ENCODE data around the gene IL13. TPM values are rescaled to one million over a fixed set of nuclear protein-coding genes. Genes with fewer than 3 reads are reported as not detected.

The IL13 gene
- total RNA-seq, 1 experiment from 2014 or later, result not detected

GRCh38 chr5:132692632-132692967 is 34.6 kb downstream of the IL13 start:
- BruUV-seq (replicated peaks), result no TSS peak
- Histone ChIP-seq H3K9me3 (ENCODE audit: control insufficient read depth in 1 of 2, insufficient read depth in 1 of 2, low read depth in 1 of 2, low read length in 2 of 2) (no peaks in the 10 kb centered on the region), H3K27me3 (ENCODE audit: insufficient read depth, low read length) (no peaks in the 10 kb centered on the region), H3K36me3 (ENCODE audit: control insufficient read depth in 1 of 2, insufficient read depth in 2 of 2, low read length in 2 of 2) (no peaks in the 10 kb centered on the region), H3K4me2 (ENCODE audit: low read length) (no peak overlapping the region), H2AFZ (ENCODE audit: low read depth, low read length, poor library complexity, severe bottlenecking) (no peak overlapping the region), H3K27ac (ENCODE audit: low read depth, low read length) (no peak overlapping the region), H3K4me1 (ENCODE audit: control insufficient read depth in 1 of 2, insufficient read depth in 2 of 2, low read length in 2 of 2) (no peaks in the 10 kb centered on the region), H4K20me1 (ENCODE audit: insufficient read depth) (no peaks in the 10 kb centered on the region), H3K79me2 (ENCODE audit: insufficient read depth, low read length) (no peaks in the 10 kb centered on the region), H3K9ac (ENCODE audit: low read length) (no peak overlapping the region), H3K4me3 (replicated peaks in 1 of 2; ENCODE audit: low read depth in 1 of 2, low read length in 2 of 2) (no peak overlapping the region), H3K9me2 (ENCODE audit: insufficient read depth) (no peaks in the 10 kb centered on the region)
- ChIA-PET CTCF (no interaction called here), POLR2A (no interaction called here), RAD21 (ENCODE audit: low non-redundant PET in 1 of 2, low total read pairs in 2 of 2, uncharacterized antibody in 2 of 2, unreplicated experiment in 2 of 2) (no interaction called here)
- ATAC-seq, result no peak
- no peak for DNase-seq (ENCODE audit: low read depth, low spot score)
- TF ChIP-seq RAD21 (IDR thresholded peaks at IDR 0.05; ENCODE audit: low read depth), result no peak
- 0 out of 2 replicates have a peak, but pooled peaks have one; percentile 16 for TF ChIP-seq CEBPB (IDR thresholded peaks at IDR 0.05; ENCODE audit: low read depth)
- intact Hi-C loops (cut with micrococcal nuclease), result no loop called here

- no peak for DNase-seq (ENCODE audit: low read depth, low spot score)
- H3K9ac ChIP-seq (ENCODE audit: low read length), result no peak overlapping the region
- no peak overlapping the region for H3K27ac ChIP-seq (ENCODE audit: low read depth, low read length)
- no peak overlapping the region for H2AFZ ChIP-seq (ENCODE audit: low read depth, low read length, poor library complexity, severe bottlenecking)
- intact Hi-C loops (cut with micrococcal nuclease), result no loop called here
- no peaks in the 10 kb centered on the region for H3K4me1 ChIP-seq (ENCODE audit: control insufficient read depth in 1 of 2, insufficient read depth in 2 of 2, low read length in 2 of 2)
- ATAC-seq, result no peak
- H3K36me3 ChIP-seq (ENCODE audit: control insufficient read depth in 1 of 2, insufficient read depth in 2 of 2, low read length in 2 of 2), result peaks cover 0 to 5% of the 10 kb centered on the region in 2 experiments; a peak in 1 of 4 replicates
- ChIA-PET RAD21 (ENCODE audit: low non-redundant PET in 1 of 2, low total read pairs in 2 of 2, uncharacterized antibody in 2 of 2, unreplicated experiment in 2 of 2) (no interaction called here), CTCF (no interaction called here), POLR2A (no interaction called here)
- no peaks in the 10 kb centered on the region for H3K27me3 ChIP-seq (ENCODE audit: insufficient read depth, low read length)
- H3K79me2 ChIP-seq (ENCODE audit: insufficient read depth, low read length), result no peaks in the 10 kb centered on the region
- no peak overlapping the region for H3K4me2 ChIP-seq (ENCODE audit: low read length)
- no peaks in the 10 kb centered on the region for H3K9me2 ChIP-seq (ENCODE audit: insufficient read depth)
- no peaks in the 10 kb centered on the region for H4K20me1 ChIP-seq (ENCODE audit: insufficient read depth)
- TF ChIP-seq SRF (IDR thresholded peaks at IDR 0.05; ENCODE audit: low read depth) (no peak), CTCF (IDR thresholded peaks at IDR 0.05 in 2 of 3, conservative IDR thresholded peaks at IDR 0.05 in 1 of 3; ENCODE audit: borderline replicate concordance in 1 of 3, insufficient read depth in 1 of 3, low read depth in 2 of 3, low read length in 2 of 3) (no peak), YY1 (IDR thresholded peaks at IDR 0.05; ENCODE audit: extremely low read depth, insufficient replicate concordance, low read depth, low read length) (no peak), FOSL1 (IDR thresholded peaks at IDR 0.05; ENCODE audit: low read depth) (no peak), POLR2A (IDR thresholded peaks at IDR 0.05; ENCODE audit: borderline replicate concordance, extremely low read depth, insufficient read depth, insufficient read length) (no peak), EGR1 (IDR thresholded peaks at IDR 0.05; ENCODE audit: low read depth) (no peak), CEBPB (IDR thresholded peaks at IDR 0.05; ENCODE audit: low read depth) (no peak), JUND (IDR thresholded peaks at IDR 0.05) (no peak), ZBTB33 (IDR thresholded peaks at IDR 0.05; ENCODE audit: extremely low read depth, insufficient replicate concordance, low read length) (no peak), ZNF274 (IDR thresholded peaks at IDR 0.05; ENCODE audit: low read depth, low read length) (no peak)
- BruUV-seq (replicated peaks), result no TSS peak
- H3K9me3 ChIP-seq (ENCODE audit: control insufficient read depth in 1 of 2, insufficient read depth in 1 of 2, low read depth in 1 of 2, low read length in 2 of 2), result no peaks in the 10 kb centered on the region
- H3K4me3 ChIP-seq (replicated peaks in 1 of 2; ENCODE audit: low read depth in 1 of 2, low read length in 2 of 2), result no peak overlapping the region
These were observed 38.0 kb downstream of the IL13 start for GRCh38 chr5:132695956-132696355.

Measured in HCT116 (cell line).